AG04450 (cell line): ENCODE data around the gene KIF26B. TPM values are rescaled to one million over a fixed set of nuclear protein-coding genes. Genes with fewer than 3 reads are reported as not detected.

Experiments used
- CTCF ChIA-PET: fragments of 300-600, 350-600 bp; formaldehyde crosslinking; extraction: SDS; loops from one replicate; lab custom pipeline; 2022; ENCODE audit warnings: antibody characterized with exemption, inconsistent platforms; lab: Charles Lee
- POLR2A ChIA-PET: fragments of 350-600 bp; formaldehyde crosslinking; extraction: SDS; loops from one replicate; lab custom pipeline; 2021; ENCODE audit warnings: antibody characterized with exemption, inconsistent platforms; lab: Yijun Ruan, JAX
- DNase-seq: peaks from one replicate; pipeline ENCODE4 v3.0.0-alpha.2; 2011; ENCODE audit warnings: low read depth, low spot score
- H3K27ac ChIP-seq: one replicate; pipeline ENCODE4 v1.5.1; 2012; ENCODE audit warnings: low read depth, low read length, control low read depth
- H3K27me3 ChIP-seq: one replicate; pipeline ENCODE4 v1.6.0; 2012; ENCODE audit warnings: low read length; ENCODE audit not compliant: control insufficient read depth, insufficient read depth
- H3K4me3 ChIP-seq: 2 replicates; pipeline ENCODE4 v1.5.1; 2011; ENCODE audit warnings: mild to moderate bottlenecking, low read depth, low read length, control low read depth
- H3K9me3 ChIP-seq: 2 replicates; pipeline ENCODE4 v1.5.1; 2012; ENCODE audit warnings: low read length; ENCODE audit not compliant: control insufficient read depth, insufficient read depth
- polyA plus RNA-seq: library from polyadenylated mRNA; depleted of rRNA; stranded (reverse); fragments of >200 nt; gene quantifications from 2 replicates; pipeline ENCODE4 v1.2.3, GENCODE V29; 2011
- TF ChIP-seq, protein P1 (sequence below): IDR thresholded peaks from 2 replicates; pipeline ENCODE4 v1.5.1; 2011; ENCODE audit warnings: low read depth, low read length, control low read depth, inconsistent platforms

Gene KIF26B
- polyA plus RNA-seq, 1 experiment, result 2.4 TPM

GRCh38 chr1:245220381-245220985 is 65.7 kb downstream of the KIF26B start:
- H3K9me3 ChIP-seq, result no peaks in the 10 kb centered on the region
- CTCF ChIA-PET, result interaction anchor here (0.6 kb wide), 1 partner anchor 13 kb away, joined by 4 read pairs; no protein-coding TSS in a partner anchor
- H3K27me3 ChIP-seq, result no peaks in the 10 kb centered on the region
- no peak for DNase-seq
- H3K27ac ChIP-seq, result no peak overlapping the region
- POLR2A ChIA-PET, result no interaction called here
- TF ChIP-seq, protein P1, sequence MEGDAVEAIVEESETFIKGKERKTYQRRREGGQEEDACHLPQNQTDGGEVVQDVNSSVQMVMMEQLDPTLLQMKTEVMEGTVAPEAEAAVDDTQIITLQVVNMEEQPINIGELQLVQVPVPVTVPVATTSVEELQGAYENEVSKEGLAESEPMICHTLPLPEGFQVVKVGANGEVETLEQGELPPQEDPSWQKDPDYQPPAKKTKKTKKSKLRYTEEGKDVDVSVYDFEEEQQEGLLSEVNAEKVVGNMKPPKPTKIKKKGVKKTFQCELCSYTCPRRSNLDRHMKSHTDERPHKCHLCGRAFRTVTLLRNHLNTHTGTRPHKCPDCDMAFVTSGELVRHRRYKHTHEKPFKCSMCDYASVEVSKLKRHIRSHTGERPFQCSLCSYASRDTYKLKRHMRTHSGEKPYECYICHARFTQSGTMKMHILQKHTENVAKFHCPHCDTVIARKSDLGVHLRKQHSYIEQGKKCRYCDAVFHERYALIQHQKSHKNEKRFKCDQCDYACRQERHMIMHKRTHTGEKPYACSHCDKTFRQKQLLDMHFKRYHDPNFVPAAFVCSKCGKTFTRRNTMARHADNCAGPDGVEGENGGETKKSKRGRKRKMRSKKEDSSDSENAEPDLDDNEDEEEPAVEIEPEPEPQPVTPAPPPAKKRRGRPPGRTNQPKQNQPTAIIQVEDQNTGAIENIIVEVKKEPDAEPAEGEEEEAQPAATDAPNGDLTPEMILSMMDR, result no peak
- no peak overlapping the region for H3K4me3 ChIP-seq

- CTCF ChIA-PET, result interaction anchor here (0.7 kb wide), 2 partner anchors 12 to 178 kb away, joined by 3 to 5 read pairs; no protein-coding TSS in a partner anchor
- Histone ChIP-seq H3K27ac (no peak overlapping the region), H3K4me3 (no peak overlapping the region), H3K27me3 (no peaks in the 10 kb centered on the region), H3K9me3 (no peaks in the 10 kb centered on the region)
- POLR2A ChIA-PET, result no interaction called here
- TF ChIP-seq, protein P1, result no peak
- no peak for DNase-seq
Observed at GRCh38 chr1:245221805-245222204, 67.0 kb downstream of the KIF26B start.

DNA sequence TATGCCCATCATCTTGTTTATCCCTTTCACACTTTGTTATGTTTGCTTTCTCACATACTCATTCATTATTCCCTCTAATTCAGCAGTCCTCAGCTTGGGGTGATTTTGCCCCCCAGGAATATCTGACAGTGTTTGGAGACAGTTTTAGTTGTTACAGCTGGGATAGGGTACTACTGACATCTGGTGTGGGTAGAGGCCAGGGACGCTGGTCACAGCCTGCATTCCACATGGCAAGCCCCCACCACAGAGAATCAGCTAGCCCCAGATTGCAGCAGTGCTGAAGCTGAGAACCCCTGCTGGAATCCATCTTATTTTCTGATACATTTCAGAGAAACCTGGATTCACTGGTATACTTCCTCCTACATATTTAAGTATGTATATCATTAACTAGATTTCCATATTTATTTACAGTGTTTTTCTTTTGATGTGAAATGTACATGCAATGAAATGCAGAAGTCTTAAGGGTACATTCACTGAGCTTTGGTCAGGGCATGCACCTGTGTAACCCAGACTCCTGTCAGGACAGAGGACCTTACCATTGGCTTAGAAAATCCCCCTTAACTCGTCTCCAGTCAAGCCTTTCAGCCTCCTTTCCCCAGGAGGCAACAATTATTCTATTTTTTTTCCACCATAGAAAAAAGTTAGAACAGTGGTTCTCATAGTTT is 68.3 kb downstream of the KIF26B start:
- no peak overlapping the region for H3K4me3 ChIP-seq
- POLR2A ChIA-PET, result no interaction called here
- H3K27ac ChIP-seq, result no peak overlapping the region
- TF ChIP-seq, protein P1, result no peak
- H3K9me3 ChIP-seq, result no peaks in the 10 kb centered on the region
- DNase-seq, result no peak
- CTCF ChIA-PET, result no interaction called here
- no peaks in the 10 kb centered on the region for H3K27me3 ChIP-seq

GRCh38 chr1:245225322-245226202 is 70.8 kb downstream of the KIF26B start:
- TF ChIP-seq, protein P1, result 0 out of 2 replicates have a peak, but pooled peaks have one; percentile 10
- Histone ChIP-seq H3K9me3 (no peaks in the 10 kb centered on the region), H3K27me3 (no peaks in the 10 kb centered on the region), H3K27ac (no peak overlapping the region), H3K4me3 (no peak overlapping the region)
- ChIA-PET POLR2A (no interaction called here), CTCF (no interaction called here)
- peak; percentile 13 for DNase-seq

DNA sequence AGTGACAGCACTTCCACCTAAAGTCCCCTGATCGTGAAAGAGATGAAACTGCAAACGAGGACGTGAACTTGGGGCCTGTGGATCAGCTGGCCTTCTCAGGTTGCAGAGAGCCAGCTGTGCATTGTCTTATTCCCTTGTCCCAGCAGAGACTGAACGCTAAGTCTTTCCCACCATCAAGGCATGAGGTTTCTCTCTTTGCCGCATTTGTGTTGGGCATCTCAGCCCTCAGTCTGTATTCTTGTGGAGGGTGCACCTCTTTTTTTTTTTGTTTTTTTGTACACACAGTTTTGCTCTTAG is 71.4 kb downstream of the KIF26B start:
- DNase-seq, result no peak
- TF ChIP-seq, protein P1, result no peak
- ChIA-PET CTCF (no interaction called here), POLR2A (no interaction called here)
- Histone ChIP-seq H3K4me3 (no peak overlapping the region), H3K9me3 (no peaks in the 10 kb centered on the region), H3K27ac (no peak overlapping the region), H3K27me3 (no peaks in the 10 kb centered on the region)
